Ishikawa (cell line): ENCODE data around the gene ZNF93.

ENCODE experiments used
- CREB1 ChIP-seq: IDR thresholded peaks from 2 replicates; pipeline ENCODE4 v1.6.1; 2012; ENCODE audit warnings: low read depth
- EP300 ChIP-seq: IDR thresholded peaks from 2 replicates; pipeline ENCODE4 v1.6.1; 2012; ENCODE audit warnings: borderline replicate concordance
- NFIC ChIP-seq: IDR thresholded peaks from 2 replicates; pipeline ENCODE4 v1.6.1; 2012
- RAD21 ChIP-seq: IDR thresholded peaks from 2 replicates; pipeline ENCODE4 v1.6.1; 2012; ENCODE audit warnings: low read depth
- REST ChIP-seq: IDR thresholded peaks from 2 replicates; pipeline ENCODE4 v1.6.1; 2012; ENCODE audit warnings: low read depth, mild to moderate bottlenecking
- TEAD4 ChIP-seq: IDR thresholded peaks from 2 replicates; pipeline ENCODE4 v1.6.1; 2012
- YY1 ChIP-seq: IDR thresholded peaks from 2 replicates; pipeline ENCODE4 v1.6.1; 2012; ENCODE audit warnings: low read depth

GRCh38 chr19:19946226-19946625 is 45.5 kb downstream of the ZNF93 start:
- TF ChIP-seq CREB1 (no peak), TEAD4 (no peak), RAD21 (no peak), EP300 (no peak), REST (no peak), YY1 (no peak), NFIC (no peak)
